Immature natural killer cell (primary cell): ENCODE results near the gene USP35. TPM values are rescaled to one million over a fixed set of nuclear protein-coding genes. Genes with fewer than 3 reads are reported as not detected.
A peak's percentile ranks its signal among the peaks of the same experiment; 100 is the strongest.
"Not testable (repeated sequence)": the region's sequence is repeated elsewhere in the genome, so short reads cannot be mapped to it uniquely, and the experiment has no call there.

Experiments
- DNase-seq, 3 donors: peaks; one replicate each; pipeline ENCODE4 v3.0.0; 2022; ENCODE audit warnings: mixed read lengths in 1 of 3
- H3K27ac Mint-ChIP-seq, 6 donors: one replicate each; pipeline ENCODE4 v1.8.0; 2020; ENCODE audit warnings: mixed read lengths in 6 of 6, mild to moderate bottlenecking in 5 of 6, inconsistent platforms in 4 of 6, moderate library complexity in 3 of 6
- H3K27me3 Mint-ChIP-seq, 3 donors: one replicate each; pipeline ENCODE4 v1.8.0; 2020 to 2021; ENCODE audit warnings: low read depth in 3 of 3, mild to moderate bottlenecking in 3 of 3, mixed read lengths in 3 of 3, moderate library complexity in 3 of 3, inconsistent platforms in 1 of 3
- H3K36me3 Mint-ChIP-seq, 3 donors: one replicate each; pipeline ENCODE4 v1.8.0; 2020; ENCODE audit warnings: mixed read lengths in 3 of 3, inconsistent platforms in 2 of 3, mild to moderate bottlenecking in 2 of 3
- H3K4me1 Mint-ChIP-seq, 2 donors: one replicate each; pipeline ENCODE4 v1.8.0; 2020; ENCODE audit warnings: inconsistent platforms in 2 of 2, mild to moderate bottlenecking in 2 of 2, mixed read lengths in 2 of 2, moderate library complexity in 1 of 2
- H3K4me3 Mint-ChIP-seq, 5 donors: one replicate each; pipeline ENCODE4 v1.8.0; 2020; ENCODE audit warnings: mild to moderate bottlenecking in 5 of 5, mixed read lengths in 5 of 5, inconsistent platforms in 3 of 5, moderate library complexity in 3 of 5
- H3K9me3 Mint-ChIP-seq, 6 donors: one replicate each; pipeline ENCODE4 v1.8.0; 2020; ENCODE audit warnings: mild to moderate bottlenecking in 6 of 6, mixed read lengths in 6 of 6, inconsistent platforms in 4 of 6, moderate library complexity in 3 of 6
- polyA plus RNA-seq, 3 donors: library from polyadenylated mRNA; unstranded; fragments of 300-500 nt; fragmentation: Illumina TruSeq; gene quantifications; one replicate each; pipeline ENCODE4 v1.2.3, GENCODE V29; 2021

The USP35 gene
- polyA plus RNA-seq, 3 donors from 2014 or later = 0.20 to 0.27 TPM; not detected in 1

GRCh38 chr11:78161346-78161745 lies 27.4 kb upstream of the USP35 start:
- H3K9me3 Mint-ChIP-seq = no peaks in the 10 kb centered on the region
- H3K36me3 Mint-ChIP-seq = no peaks in the 10 kb centered on the region
- H3K27me3 Mint-ChIP-seq = no peaks in the 10 kb centered on the region
- H3K4me3 Mint-ChIP-seq = no peak overlapping the region
- no peak for DNase-seq
- no peak overlapping the region for H3K27ac Mint-ChIP-seq
- no peaks in the 10 kb centered on the region for H3K4me1 Mint-ChIP-seq

GRCh38 chr11:78161962-78162371 lies 26.8 kb upstream of the USP35 start:
- no peak overlapping the region for H3K4me3 Mint-ChIP-seq
- no peaks in the 10 kb centered on the region for H3K4me1 Mint-ChIP-seq
- H3K27ac Mint-ChIP-seq = no peak overlapping the region
- no peaks in the 10 kb centered on the region for H3K9me3 Mint-ChIP-seq
- H3K27me3 Mint-ChIP-seq = no peaks in the 10 kb centered on the region
- DNase-seq = no peak
- H3K36me3 Mint-ChIP-seq = no peaks in the 10 kb centered on the region

GRCh38 chr11:78163828-78164227 lies 24.9 kb upstream of the USP35 start:
- DNase-seq = no peak
- Mint-ChIP-seq H3K4me1 (no peaks in the 10 kb centered on the region), H3K27ac (no peak overlapping the region), H3K27me3 (peaks cover 0 to 2% (median 0%) of the 10 kb centered on the region in 3 donors), H3K36me3 (no peaks in the 10 kb centered on the region), H3K4me3 (no peak overlapping the region), H3K9me3 (no peaks in the 10 kb centered on the region)

- Mint-ChIP-seq H3K4me1 (no peaks in the 10 kb centered on the region), H3K9me3 (no peaks in the 10 kb centered on the region), H3K4me3 (no peak overlapping the region), H3K36me3 (no peaks in the 10 kb centered on the region), H3K27me3 (peaks cover 0 to 2% (median 0%) of the 10 kb centered on the region in 3 donors), H3K27ac (no peak overlapping the region)
- no peak for DNase-seq
These were observed 24.2 kb upstream of the USP35 start for GRCh38 chr11:78164471-78164870.

GRCh38 chr11:78166855-78167469 lies 21.8 kb upstream of the USP35 start:
- Mint-ChIP-seq H3K9me3 (no peaks in the 10 kb centered on the region), H3K36me3 (peaks cover 0 to 3% (median 0%) of the 10 kb centered on the region in 3 donors), H3K4me1 (no peaks in the 10 kb centered on the region), H3K27me3 (peaks cover 0 to 5% (median 0%) of the 10 kb centered on the region in 3 donors), H3K27ac (no peak overlapping the region), H3K4me3 (no peak overlapping the region)
- no peak for DNase-seq

- Mint-ChIP-seq H3K27ac (no peak overlapping the region), H3K36me3 (peaks cover 6 to 16% (median 15%) of the 10 kb centered on the region in 3 donors), H3K4me1 (no peaks in the 10 kb centered on the region), H3K9me3 (no peaks in the 10 kb centered on the region), H3K27me3 (peaks cover 0 to 5% (median 0%) of the 10 kb centered on the region in 3 donors), H3K4me3 (no peak overlapping the region)
- no peak for DNase-seq
These were observed 19.9 kb upstream of the USP35 start for GRCh38 chr11:78168539-78169477.

- H3K36me3 Mint-ChIP-seq = peaks cover 7 to 27% (median 18%) of the 10 kb centered on the region in 3 donors
- DNase-seq = no peak
These were observed 18.3 kb upstream of the USP35 start for GRCh38 chr11:78170413-78170812.

GRCh38 chr11:78170874-78171549 lies 17.7 kb upstream of the USP35 start:
- no peak overlapping the region for H3K4me3 Mint-ChIP-seq
- peaks cover 0 to 5% (median 0%) of the 10 kb centered on the region in 3 donors for H3K27me3 Mint-ChIP-seq
- peaks cover 7 to 29% (median 19%) of the 10 kb centered on the region in 3 donors for H3K36me3 Mint-ChIP-seq
- no peak for DNase-seq
- H3K9me3 Mint-ChIP-seq = no peaks in the 10 kb centered on the region
- H3K4me1 Mint-ChIP-seq = no peaks in the 10 kb centered on the region
- no peak overlapping the region for H3K27ac Mint-ChIP-seq

More at GRCh38 chr11:78170413-78170812, 18.3 kb upstream of the USP35 start:
- H3K27me3 Mint-ChIP-seq = peaks cover 0 to 5% (median 0%) of the 10 kb centered on the region in 3 donors
- no peaks in the 10 kb centered on the region for H3K4me1 Mint-ChIP-seq
- H3K27ac Mint-ChIP-seq = no peak overlapping the region
- no peaks in the 10 kb centered on the region for H3K9me3 Mint-ChIP-seq
- H3K4me3 Mint-ChIP-seq = no peak overlapping the region

GRCh38 chr11:78171951-78172350 lies 16.8 kb upstream of the USP35 start:
- H3K27ac Mint-ChIP-seq = no peak overlapping the region
- DNase-seq = no peak
- no peaks in the 10 kb centered on the region for H3K9me3 Mint-ChIP-seq
- peaks cover 10 to 35% (median 25%) of the 10 kb centered on the region in 3 donors for H3K36me3 Mint-ChIP-seq
- no peak overlapping the region for H3K4me3 Mint-ChIP-seq
- H3K27me3 Mint-ChIP-seq = peaks cover 0 to 5% (median 0%) of the 10 kb centered on the region in 3 donors
- H3K4me1 Mint-ChIP-seq = no peaks in the 10 kb centered on the region

GRCh38 chr11:78175862-78176261 lies 12.9 kb upstream of the USP35 start:
- peaks cover 10 to 35% (median 25%) of the 10 kb centered on the region in 3 donors for H3K36me3 Mint-ChIP-seq
- not testable (repeated sequence) for H3K9me3 Mint-ChIP-seq, H3K27ac Mint-ChIP-seq, H3K27me3 Mint-ChIP-seq, H3K4me3 Mint-ChIP-seq, DNase-seq, H3K4me1 Mint-ChIP-seq

- Mint-ChIP-seq H3K4me3 (no peak overlapping the region), H3K27ac (no peak overlapping the region), H3K27me3 (no peaks in the 10 kb centered on the region), H3K4me1 (no peaks in the 10 kb centered on the region), H3K9me3 (no peaks in the 10 kb centered on the region), H3K36me3 (peaks cover 10 to 37% (median 25%) of the 10 kb centered on the region in 3 donors)
- no peak for DNase-seq
These were observed 12.0 kb upstream of the USP35 start for GRCh38 chr11:78176605-78177141.

- Mint-ChIP-seq H3K4me3 (no peak overlapping the region), H3K9me3 (no peaks in the 10 kb centered on the region), H3K27me3 (no peaks in the 10 kb centered on the region), H3K27ac (no peak overlapping the region), H3K36me3 (peaks cover 10 to 36% (median 25%) of the 10 kb centered on the region in 3 donors), H3K4me1 (no peaks in the 10 kb centered on the region)
- DNase-seq = no peak
These were observed 11.5 kb upstream of the USP35 start for GRCh38 chr11:78177216-78177615.

- no peak overlapping the region for H3K4me3 Mint-ChIP-seq
- no peaks in the 10 kb centered on the region for H3K9me3 Mint-ChIP-seq
- H3K4me1 Mint-ChIP-seq = no peaks in the 10 kb centered on the region
- peak overlapping the region in 1 of 6 donors; percentile 23 for H3K27ac Mint-ChIP-seq
- DNase-seq = no peak
- peaks cover 4 to 16% (median 7%) of the 10 kb centered on the region in 3 donors for H3K36me3 Mint-ChIP-seq
- H3K27me3 Mint-ChIP-seq = no peaks in the 10 kb centered on the region
These were observed 9.2 kb upstream of the USP35 start for GRCh38 chr11:78179459-78180071.
